Activated T-helper 1 cell treated with Interleukin-2 at 50 U/mL for 16 hours (primary cell): Measurements from ENCODE around the gene GATAD2A.

Source experiments
- DNase-seq: peaks from one replicate; pipeline ENCODE4 v3.0.0-alpha.2; 2020; ENCODE audit warnings: low read depth

Gene GATAD2A

GRCh38 chr19:19531951-19532805 is 126.7 kb downstream of the GATAD2A start:
- DNase-seq: peak; percentile 81

- no peak for DNase-seq
These were observed 127.6 kb downstream of the GATAD2A start for GRCh38 chr19:19532806-19533701.

GRCh38 chr19:19533841-19534240 is 128.4 kb downstream of the GATAD2A start:
- DNase-seq: no peak

GRCh38 chr19:19534556-19535265 is 129.2 kb downstream of the GATAD2A start:
- no peak for DNase-seq

- DNase-seq: no peak
These were observed 130.1 kb downstream of the GATAD2A start for GRCh38 chr19:19535311-19536191.

- DNase-seq: no peak
These were observed 131.9 kb downstream of the GATAD2A start for GRCh38 chr19:19537075-19538048.

- DNase-seq: no peak
These were observed 132.7 kb downstream of the GATAD2A start, which contains the start of gene CILP2 for GRCh38 chr19:19538061-19538784. TSS of gene CILP2 (plus strand) at chr19:19538265. CDS start at chr19:19538350, 85 bp downstream.

- no peak for DNase-seq
These were observed 133.3 kb downstream of the GATAD2A start for GRCh38 chr19:19538785-19539166.

- DNase-seq: no peak
These were observed 134.2 kb downstream of the GATAD2A start for GRCh38 chr19:19539698-19540063.

GRCh38 chr19:19540064-19540714 is 134.7 kb downstream of the GATAD2A start:
- peak; percentile 37 for DNase-seq

- peak; percentile 55 for DNase-seq
These were observed 135.4 kb downstream of the GATAD2A start for GRCh38 chr19:19540715-19541515.

- no peak for DNase-seq
These were observed 136.1 kb downstream of the GATAD2A start for GRCh38 chr19:19541616-19542015.

GRCh38 chr19:19542507-19542906 is 137.0 kb downstream of the GATAD2A start:
- no peak for DNase-seq

GRCh38 chr19:19543101-19543500 is 137.6 kb downstream of the GATAD2A start:
- no peak for DNase-seq

GRCh38 chr19:19543640-19544039 is 138.2 kb downstream of the GATAD2A start:
- no peak for DNase-seq

- DNase-seq: no peak
These were observed 138.9 kb downstream of the GATAD2A start for GRCh38 chr19:19544257-19544953.

GRCh38 chr19:19544954-19545591 is 139.6 kb downstream of the GATAD2A start:
- DNase-seq: no peak
